COLO668 (cell line): Measurements from ENCODE around the gene ABCC3.

Experiments used
- DNase-seq: peaks from one replicate; lab custom pipeline; 2025; ENCODE audit not compliant: unreplicated experiment; lab: John Stamatoyannopoulos, UW

ABCC3 gene

DNA sequence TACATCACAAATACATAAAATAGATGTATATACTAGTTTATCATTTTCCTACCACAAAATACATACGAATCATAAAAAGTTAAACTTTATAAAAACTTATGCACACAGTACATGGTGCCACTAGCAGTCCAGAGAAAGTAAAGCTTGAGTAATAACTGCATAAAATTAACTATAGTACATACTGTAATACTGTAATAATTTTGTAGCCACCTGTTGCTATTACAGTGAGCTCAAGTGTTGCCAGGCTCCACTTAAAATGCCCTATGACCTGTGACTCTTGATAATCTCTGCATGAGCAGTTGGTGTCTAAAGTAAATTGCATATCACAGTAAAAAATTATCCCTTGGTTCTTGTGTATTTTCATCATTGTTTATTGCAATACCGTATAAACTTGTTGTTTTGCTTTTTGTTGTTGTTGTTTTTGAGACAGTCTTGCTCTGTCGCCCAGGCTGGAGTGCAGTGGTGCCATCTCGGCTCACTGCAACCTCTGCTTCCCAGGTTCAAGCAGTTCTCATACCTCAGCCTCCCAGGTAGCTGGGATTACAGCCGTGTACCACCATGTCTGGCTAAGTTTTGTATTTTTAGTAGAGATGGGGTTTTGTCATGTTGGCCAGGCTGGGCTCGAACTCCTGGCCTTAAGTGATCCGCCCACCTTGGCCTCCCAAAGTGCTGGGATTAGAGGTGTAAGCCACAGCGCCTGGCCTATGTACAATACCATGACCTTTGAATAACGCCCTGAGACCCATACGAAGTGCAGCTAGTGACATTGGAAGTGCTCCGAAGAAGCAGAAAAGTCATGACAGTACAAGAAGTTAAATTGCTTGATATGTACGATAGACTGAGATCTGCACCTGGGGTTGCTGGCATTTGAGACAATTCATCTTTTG is 91.3 kb downstream of the ABCC3 start:
- no peak for DNase-seq

DNA sequence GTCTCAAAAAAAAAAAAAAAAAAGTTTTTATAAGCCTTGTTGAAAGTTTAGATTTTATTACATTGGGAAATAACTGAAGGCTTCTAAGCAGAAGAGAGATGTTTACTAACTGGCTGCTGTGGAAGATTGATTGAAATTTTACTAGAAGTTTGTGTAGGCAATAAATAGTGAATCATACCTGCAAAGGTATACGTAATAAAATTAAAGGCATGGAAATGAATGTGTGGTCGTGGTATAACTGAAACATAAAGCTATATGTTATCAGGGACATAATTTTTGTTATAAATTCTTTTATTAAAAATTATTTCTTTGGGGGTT is 93.4 kb downstream of the ABCC3 start:
- no peak for DNase-seq

DNA sequence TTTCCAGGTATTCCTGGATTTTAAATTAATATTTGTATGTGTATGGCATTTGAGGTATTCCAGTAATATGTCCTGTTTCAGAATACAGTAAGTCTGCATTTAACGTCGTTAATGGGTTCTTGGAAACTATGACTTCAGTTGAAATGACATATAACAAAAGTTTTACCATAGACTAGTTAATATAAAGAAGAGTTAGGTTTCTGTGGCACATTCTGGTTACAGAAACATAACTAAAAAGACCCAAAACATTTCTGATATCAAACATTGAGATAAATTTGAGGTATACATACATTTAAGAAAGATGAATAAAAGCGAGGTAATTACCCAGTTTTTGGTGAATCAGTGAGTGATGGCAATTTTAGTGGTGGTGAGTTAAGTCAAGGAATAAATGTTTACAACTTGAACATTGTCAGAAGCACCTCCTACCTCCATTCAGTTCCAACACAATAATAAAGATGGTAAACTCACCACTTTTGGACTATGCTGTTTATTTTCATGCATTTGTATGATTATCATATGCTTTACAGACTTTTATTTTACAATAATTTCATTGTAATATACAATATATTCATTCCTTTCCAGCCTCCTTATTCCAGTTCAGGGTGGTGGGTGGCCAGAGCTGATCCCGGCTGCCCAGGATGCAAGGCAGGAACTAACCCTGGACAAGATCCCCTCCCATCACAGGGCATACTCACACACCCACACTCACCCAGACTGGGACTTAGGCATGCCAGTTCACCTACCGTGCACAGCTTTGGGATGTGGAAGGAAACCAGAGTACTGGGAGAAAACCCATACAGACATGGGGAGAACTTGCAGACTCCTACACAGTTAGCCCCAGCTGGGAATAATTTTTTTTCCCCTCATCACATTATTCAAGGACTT is 94.4 kb downstream of the ABCC3 start:
- no peak for DNase-seq

DNA sequence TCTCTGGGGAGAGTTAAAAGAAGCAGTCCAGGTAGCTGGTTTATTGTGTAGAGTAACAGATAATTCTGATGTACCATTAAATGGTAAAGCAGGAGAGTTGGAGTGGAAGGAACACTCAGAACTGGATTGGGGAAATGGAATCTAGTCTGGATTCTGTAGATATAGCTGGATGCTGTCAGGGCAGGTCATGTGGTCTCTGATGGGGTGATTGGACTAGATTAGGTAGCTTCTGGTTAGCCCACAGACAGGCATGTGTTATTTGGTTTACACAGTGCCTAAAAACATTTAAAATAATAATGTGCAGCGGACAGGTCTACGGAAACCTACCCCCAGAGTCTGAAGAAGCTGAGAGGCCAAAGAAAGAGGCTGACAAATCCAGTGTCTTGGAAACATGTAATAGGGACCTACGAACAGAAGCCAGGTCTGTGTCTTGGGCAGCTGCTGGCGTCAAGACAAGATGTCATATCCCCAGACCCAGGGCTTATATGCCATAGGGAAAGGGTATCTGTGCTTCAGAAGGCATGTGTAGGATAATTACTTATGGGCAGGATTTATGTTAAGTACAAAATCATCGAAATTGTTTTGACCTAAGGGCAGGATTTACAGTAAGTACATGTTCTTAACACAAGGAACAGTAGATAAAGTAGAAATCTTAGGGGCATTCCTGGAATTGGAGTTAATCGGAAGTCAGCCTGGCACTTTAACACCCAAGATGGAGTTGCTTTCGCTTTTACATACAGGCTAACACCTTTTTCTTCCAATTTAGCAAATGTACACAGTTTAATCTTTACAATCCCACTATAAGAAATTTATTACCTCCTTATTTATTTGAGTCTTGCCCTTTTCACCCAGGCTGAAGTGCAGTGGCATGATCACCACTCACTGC is 97.1 kb downstream of the ABCC3 start:
- DNase-seq, result no peak

DNA sequence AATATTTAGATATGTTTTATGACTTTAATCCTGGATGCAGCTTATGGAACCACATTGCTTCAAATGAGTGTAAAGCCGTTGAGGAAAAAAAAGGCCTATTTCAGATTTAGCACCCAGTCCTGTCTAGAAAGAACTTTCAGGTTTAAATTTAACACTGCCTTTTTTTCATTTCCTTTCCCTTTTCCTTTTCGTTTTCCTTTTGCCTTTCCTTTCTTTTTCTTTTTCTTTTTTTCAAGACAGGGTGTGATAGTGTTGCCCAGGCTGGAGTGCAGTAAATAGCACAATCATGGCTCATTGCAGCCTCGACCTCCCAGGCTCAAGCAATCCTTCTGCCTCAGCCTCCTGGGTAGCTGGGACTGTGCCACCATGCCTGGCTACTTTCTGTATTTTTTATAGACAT is 100.6 kb downstream of the ABCC3 start:
- DNase-seq, result no peak

DNA sequence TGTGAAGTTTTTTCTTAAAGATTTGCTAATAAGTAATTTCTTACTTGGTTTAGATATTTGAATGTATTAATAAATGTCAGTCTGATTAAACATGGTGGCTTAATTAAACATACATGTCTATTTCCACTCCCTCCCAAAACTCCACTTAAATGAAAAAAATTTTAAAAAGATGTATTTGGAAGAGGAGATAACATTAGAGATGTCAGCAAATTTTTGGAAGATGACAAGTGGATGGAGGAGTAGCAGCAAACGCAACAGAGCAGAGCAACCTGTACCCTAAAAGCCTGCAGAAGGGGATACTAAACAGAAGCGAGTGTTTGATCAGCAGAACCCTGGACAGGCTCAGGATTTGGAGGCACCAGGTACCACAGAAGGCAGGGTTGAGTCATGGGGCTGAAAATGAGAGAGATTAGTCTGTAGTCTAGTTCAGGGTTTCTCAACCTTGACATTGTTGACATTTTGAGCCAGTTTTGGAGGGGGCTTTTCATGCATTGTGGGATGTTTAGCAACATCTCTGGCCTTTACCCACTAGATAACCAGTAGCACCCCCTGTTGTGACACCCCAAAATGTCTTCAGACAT is 102.5 kb downstream of the ABCC3 start:
- DNase-seq, result no peak

DNA sequence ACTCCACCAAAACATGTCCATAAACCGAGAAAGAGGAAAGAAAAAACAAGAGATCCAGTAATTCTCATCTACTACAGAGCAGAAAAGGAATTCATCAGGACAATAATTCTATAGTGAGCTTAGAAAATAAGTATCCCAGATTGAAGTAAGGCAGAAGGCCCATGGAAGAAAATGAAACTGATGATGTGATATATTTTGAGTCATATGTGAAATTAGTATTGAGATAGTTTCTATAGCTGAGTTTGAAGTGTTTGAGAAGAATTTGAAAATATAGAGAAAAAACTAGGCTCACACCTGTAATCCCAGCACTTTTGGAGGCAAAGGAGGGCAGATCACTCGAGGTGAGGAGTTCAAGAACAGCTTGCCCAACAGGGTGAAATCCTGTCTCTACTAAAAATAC is 104.4 kb downstream of the ABCC3 start:
- DNase-seq, result no peak
